ENCODE data around the gene A2M. TPM values are rescaled to one million over a fixed set of nuclear protein-coding genes. Genes with fewer than 3 reads are reported as not detected.

Gene A2M
- polyA plus RNA-seq, 2 of the 4 experiments (the other 2 are of a cell fraction), result not detected

DNA sequence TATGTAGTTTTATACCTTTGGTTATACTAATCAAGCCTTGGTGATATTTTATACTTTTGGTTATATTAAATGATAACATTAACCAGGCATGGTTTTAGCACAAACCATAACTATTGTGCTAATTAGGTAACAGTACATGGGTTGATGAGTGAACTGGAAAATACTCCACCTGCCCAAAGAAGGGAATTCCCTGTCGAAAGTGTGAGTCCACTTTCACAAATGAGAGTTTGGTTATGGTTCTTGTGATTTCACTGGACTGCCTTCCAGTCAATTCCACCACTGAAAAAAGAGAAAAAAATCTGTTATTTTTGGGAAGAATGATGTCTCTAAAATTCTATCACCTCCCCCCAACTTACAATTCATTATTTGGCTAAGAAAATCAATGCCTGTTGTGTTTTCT lies 9.7 kb downstream of the A2M start:
- no peak overlapping the region for H3K4me3 ChIP-seq
- H3K9me3 ChIP-seq, result no peaks in the 10 kb centered on the region
- DNase-seq (ENCODE audit: low read depth in 1 of 2, low spot score in 1 of 2) (no peak), FAIRE-seq (no peak), ATAC-seq (no peak)
- no peak overlapping the region for H3K27ac ChIP-seq
- no peak overlapping the region for H3K4me2 ChIP-seq
- ChIA-PET POLR2A (no interaction called here), CTCF (no interaction called here)
- 0% methylated on average over 1 of the region's 1 CpG for WGBS (ENCODE audit: missing lambda C conversion rate)
- no peaks in the 10 kb centered on the region for H3K4me1 ChIP-seq
- TF ChIP-seq ZNF302 (CRISPR knock-in tag; IDR thresholded peaks at IDR 0.05) (no peak), HOXB13 (CRISPR knock-in tag; IDR thresholded peaks at IDR 0.05; ENCODE audit: low read depth) (no peak), EHF (CRISPR knock-in tag; IDR thresholded peaks at IDR 0.05) (no peak), HEYL (CRISPR knock-in tag; IDR thresholded peaks at IDR 0.05) (no peak), MYC (IDR thresholded peaks at IDR 0.05; ENCODE audit: borderline replicate concordance, low read length) (no peak), TP53 (CRISPR knock-in tag; IDR thresholded peaks at IDR 0.05) (no peak), CHD2 (IDR thresholded peaks at IDR 0.05; ENCODE audit: low read length, partially characterized antibody) (no peak), JUN (IDR thresholded peaks at IDR 0.05) (no peak), CHD4 (IDR thresholded peaks at IDR 0.05; ENCODE audit: borderline replicate concordance) (no peak)

DNA sequence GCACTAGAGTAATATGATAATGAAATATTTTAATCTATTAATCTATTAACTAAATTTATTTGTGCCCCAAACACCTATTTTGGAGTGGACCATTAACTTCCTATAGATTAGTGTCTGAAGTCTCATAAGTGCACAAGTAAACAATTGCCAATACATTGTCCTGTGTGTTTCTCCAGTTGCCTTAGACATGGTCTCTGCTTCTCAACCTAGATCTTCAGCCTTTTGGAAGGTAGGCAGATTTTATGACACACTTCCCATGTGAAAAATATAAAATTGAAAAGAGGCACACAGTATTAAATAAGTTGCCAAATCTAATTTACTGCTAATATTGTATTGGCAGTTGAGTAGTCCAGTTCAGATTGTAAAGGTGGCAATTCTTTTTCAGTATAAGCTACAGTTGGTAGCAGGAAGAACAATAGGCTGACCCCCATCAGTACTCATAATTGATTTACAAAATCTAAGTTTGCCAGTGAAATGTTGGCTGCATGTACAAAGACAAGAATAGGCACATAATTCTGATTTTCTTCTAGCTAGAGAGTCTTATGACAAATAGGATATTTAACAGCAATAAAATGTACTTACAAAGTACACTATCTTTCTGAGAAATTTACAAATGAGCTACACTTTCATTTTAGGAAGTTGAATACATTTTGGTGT lies 10.8 kb downstream of the A2M start:
- no peak overlapping the region for H3K4me3 ChIP-seq
- TF ChIP-seq JUN (IDR thresholded peaks at IDR 0.05), result no peak
- no peak for TF ChIP-seq TFCP2L1 (CRISPR knock-in tag; IDR thresholded peaks at IDR 0.05)
- TF ChIP-seq, protein P1, sequence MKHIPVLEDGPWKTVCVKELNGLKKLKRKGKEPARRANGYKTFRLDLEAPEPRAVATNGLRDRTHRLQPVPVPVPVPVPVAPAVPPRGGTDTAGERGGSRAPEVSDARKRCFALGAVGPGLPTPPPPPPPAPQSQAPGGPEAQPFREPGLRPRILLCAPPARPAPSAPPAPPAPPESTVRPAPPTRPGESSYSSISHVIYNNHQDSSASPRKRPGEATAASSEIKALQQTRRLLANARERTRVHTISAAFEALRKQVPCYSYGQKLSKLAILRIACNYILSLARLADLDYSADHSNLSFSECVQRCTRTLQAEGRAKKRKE (CRISPR knock-in tag; IDR thresholded peaks at IDR 0.05; ENCODE audit: low read depth), result no peak
- TF ChIP-seq TP53 (CRISPR knock-in tag; IDR thresholded peaks at IDR 0.05), result no peak
- no peak for TF ChIP-seq JUNB (IDR thresholded peaks at IDR 0.05)
- no peak for TF ChIP-seq CBX8 (IDR thresholded peaks at IDR 0.05)
- TF ChIP-seq SREBF2 (IDR thresholded peaks at IDR 0.05), result no peak
- no peak for TF ChIP-seq RARB (CRISPR knock-in tag; IDR thresholded peaks at IDR 0.05)
- no peak overlapping the region for H3K27ac ChIP-seq
- FAIRE-seq (no peak), ATAC-seq (no peak), DNase-seq (ENCODE audit: low read depth in 1 of 2, low spot score in 1 of 2) (no peak)
- ChIA-PET CTCF (interaction anchor here (1.2 kb wide), 1 partner anchor 11 kb away, joined by 3 read pairs; no protein-coding TSS in a partner anchor), POLR2A (no interaction called here)
- H3K9me3 ChIP-seq, result no peaks in the 10 kb centered on the region
- H3K4me1 ChIP-seq, result no peaks in the 10 kb centered on the region
- H3K4me2 ChIP-seq, result no peak overlapping the region

DNA sequence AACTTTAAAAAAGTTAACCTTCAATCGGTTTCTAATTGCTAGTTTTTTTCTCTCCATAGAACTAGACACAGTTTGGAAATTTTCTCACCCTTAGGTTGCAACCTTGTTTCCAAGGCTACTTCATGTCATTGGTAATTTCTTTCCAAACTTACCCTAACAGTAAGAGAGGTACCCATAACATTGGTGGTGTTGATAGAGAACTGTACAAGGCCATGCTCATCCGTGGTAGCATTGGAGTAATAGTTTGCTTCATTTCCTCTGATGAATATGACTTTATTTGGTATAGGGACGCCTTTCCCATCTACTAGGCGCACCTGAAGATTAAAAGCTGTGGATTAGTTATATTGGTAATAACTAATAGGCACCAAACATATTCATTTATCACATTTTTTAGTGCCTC lies 11.6 kb downstream of the A2M start:
- no peak overlapping the region for H3K4me3 ChIP-seq
- no peak overlapping the region for H3K4me2 ChIP-seq
- FAIRE-seq (no peak), ATAC-seq (no peak), DNase-seq (ENCODE audit: low read depth in 1 of 2, low spot score in 1 of 2) (no peak)
- 3% methylated on average over 4 of the region's 4 CpGs for WGBS (ENCODE audit: missing lambda C conversion rate)
- CTCF ChIA-PET, result interaction anchor here (1.2 kb wide), 1 partner anchor 10 kb away, joined by 3 read pairs; no protein-coding TSS in a partner anchor
- no peaks in the 10 kb centered on the region for H3K9me3 ChIP-seq
- no peak overlapping the region for H3K27ac ChIP-seq
- TF ChIP-seq, protein P2, sequence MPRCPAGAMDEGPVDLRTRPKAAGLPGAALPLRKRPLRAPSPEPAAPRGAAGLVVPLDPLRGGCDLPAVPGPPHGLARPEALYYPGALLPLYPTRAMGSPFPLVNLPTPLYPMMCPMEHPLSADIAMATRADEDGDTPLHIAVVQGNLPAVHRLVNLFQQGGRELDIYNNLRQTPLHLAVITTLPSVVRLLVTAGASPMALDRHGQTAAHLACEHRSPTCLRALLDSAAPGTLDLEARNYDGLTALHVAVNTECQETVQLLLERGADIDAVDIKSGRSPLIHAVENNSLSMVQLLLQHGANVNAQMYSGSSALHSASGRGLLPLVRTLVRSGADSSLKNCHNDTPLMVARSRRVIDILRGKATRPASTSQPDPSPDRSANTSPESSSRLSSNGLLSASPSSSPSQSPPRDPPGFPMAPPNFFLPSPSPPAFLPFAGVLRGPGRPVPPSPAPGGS (IDR thresholded peaks at IDR 0.05), result no peak
- POLR2A ChIA-PET, result no interaction called here
- no peaks in the 10 kb centered on the region for H3K4me1 ChIP-seq

DNA sequence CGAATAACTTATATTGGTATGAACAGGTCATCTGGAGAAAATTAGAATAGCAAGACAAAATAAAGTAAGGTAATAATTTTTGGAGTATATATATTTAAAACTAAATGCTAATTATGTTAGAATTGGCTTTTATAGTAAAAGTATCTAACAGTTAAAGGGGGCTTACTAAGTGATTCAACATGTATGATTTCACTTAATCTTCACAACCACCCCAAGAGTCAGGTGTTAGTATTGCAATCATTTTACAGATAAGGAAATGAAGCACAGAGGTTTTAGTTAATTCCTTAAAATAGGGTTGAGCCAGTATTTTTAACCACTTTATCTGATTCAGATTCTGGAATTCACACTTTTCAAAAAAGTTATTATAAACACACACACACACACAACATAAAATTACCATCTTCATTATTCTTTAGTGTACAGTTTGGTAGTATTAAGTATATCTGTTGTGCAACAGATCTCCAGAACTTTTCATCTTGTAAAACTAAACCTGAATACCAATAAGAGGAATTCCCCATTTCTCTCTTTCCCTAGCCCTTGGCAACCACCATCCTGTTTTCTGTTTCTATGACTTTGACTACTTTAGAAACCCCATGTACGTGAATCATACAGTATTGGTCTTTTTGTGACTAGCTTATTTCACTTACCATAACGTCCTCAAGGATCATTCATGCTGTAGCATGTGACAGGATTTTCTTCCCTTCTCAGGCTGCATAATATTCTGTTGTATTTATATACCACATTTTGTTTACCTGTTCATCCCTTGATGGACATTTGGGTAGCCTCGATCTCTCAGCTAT lies 12.5 kb downstream of the A2M start:
- CTCF ChIA-PET, result interaction anchor here (0.6 kb wide), 1 partner anchor 1839 kb away, joined by 3 read pairs; no protein-coding TSS in a partner anchor
- Histone ChIP-seq H3K9me3 (no peaks in the 10 kb centered on the region), H3K4me3 (no peak overlapping the region), H3K4me1 (no peaks in the 10 kb centered on the region), H3K4me2 (no peak overlapping the region), H3K27ac (no peak overlapping the region)
- POLR2A ChIA-PET, result no interaction called here
- DNase-seq (ENCODE audit: low read depth in 1 of 2, low spot score in 1 of 2) (no peak), FAIRE-seq (no peak), ATAC-seq (no peak)
- 46% methylated on average over 4 of the region's 4 CpGs for WGBS (ENCODE audit: missing lambda C conversion rate)
- TF ChIP-seq, protein P3, sequence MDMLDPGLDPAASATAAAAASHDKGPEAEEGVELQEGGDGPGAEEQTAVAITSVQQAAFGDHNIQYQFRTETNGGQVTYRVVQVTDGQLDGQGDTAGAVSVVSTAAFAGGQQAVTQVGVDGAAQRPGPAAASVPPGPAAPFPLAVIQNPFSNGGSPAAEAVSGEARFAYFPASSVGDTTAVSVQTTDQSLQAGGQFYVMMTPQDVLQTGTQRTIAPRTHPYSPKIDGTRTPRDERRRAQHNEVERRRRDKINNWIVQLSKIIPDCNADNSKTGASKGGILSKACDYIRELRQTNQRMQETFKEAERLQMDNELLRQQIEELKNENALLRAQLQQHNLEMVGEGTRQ (IDR thresholded peaks at IDR 0.05), result no peak
- TF ChIP-seq MAZ (IDR thresholded peaks at IDR 0.05; ENCODE audit: borderline replicate concordance, low read depth, low read length), result no peak
- TF ChIP-seq CHD2 (IDR thresholded peaks at IDR 0.05; ENCODE audit: low read length, partially characterized antibody), result no peak
- no peak for TF ChIP-seq KDM1A (IDR thresholded peaks at IDR 0.05; ENCODE audit: low read depth)
- TF ChIP-seq, protein P1 (CRISPR knock-in tag; IDR thresholded peaks at IDR 0.05; ENCODE audit: low read depth), result no peak
- TF ChIP-seq EHF (CRISPR knock-in tag; IDR thresholded peaks at IDR 0.05), result no peak
- no peak for TF ChIP-seq POLR2A (IDR thresholded peaks at IDR 0.05; ENCODE audit: low read length)
- TF ChIP-seq FOSL2 (IDR thresholded peaks at IDR 0.05), result no peak
- no peak for TF ChIP-seq FOSL2 (CRISPR knock-in tag; IDR thresholded peaks at IDR 0.05)
- TF ChIP-seq, protein P4, sequence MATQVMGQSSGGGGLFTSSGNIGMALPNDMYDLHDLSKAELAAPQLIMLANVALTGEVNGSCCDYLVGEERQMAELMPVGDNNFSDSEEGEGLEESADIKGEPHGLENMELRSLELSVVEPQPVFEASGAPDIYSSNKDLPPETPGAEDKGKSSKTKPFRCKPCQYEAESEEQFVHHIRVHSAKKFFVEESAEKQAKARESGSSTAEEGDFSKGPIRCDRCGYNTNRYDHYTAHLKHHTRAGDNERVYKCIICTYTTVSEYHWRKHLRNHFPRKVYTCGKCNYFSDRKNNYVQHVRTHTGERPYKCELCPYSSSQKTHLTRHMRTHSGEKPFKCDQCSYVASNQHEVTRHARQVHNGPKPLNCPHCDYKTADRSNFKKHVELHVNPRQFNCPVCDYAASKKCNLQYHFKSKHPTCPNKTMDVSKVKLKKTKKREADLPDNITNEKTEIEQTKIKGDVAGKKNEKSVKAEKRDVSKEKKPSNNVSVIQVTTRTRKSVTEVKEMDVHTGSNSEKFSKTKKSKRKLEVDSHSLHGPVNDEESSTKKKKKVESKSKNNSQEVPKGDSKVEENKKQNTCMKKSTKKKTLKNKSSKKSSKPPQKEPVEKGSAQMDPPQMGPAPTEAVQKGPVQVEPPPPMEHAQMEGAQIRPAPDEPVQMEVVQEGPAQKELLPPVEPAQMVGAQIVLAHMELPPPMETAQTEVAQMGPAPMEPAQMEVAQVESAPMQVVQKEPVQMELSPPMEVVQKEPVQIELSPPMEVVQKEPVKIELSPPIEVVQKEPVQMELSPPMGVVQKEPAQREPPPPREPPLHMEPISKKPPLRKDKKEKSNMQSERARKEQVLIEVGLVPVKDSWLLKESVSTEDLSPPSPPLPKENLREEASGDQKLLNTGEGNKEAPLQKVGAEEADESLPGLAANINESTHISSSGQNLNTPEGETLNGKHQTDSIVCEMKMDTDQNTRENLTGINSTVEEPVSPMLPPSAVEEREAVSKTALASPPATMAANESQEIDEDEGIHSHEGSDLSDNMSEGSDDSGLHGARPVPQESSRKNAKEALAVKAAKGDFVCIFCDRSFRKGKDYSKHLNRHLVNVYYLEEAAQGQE (IDR thresholded peaks at IDR 0.05), result no peak
